ENCODE results near the gene VPS51.
"Not testable (repeated sequence)": the region's sequence is repeated elsewhere in the genome, so short reads cannot be mapped to it uniquely, and the experiment has no call there.

Gene VPS51

DNA sequence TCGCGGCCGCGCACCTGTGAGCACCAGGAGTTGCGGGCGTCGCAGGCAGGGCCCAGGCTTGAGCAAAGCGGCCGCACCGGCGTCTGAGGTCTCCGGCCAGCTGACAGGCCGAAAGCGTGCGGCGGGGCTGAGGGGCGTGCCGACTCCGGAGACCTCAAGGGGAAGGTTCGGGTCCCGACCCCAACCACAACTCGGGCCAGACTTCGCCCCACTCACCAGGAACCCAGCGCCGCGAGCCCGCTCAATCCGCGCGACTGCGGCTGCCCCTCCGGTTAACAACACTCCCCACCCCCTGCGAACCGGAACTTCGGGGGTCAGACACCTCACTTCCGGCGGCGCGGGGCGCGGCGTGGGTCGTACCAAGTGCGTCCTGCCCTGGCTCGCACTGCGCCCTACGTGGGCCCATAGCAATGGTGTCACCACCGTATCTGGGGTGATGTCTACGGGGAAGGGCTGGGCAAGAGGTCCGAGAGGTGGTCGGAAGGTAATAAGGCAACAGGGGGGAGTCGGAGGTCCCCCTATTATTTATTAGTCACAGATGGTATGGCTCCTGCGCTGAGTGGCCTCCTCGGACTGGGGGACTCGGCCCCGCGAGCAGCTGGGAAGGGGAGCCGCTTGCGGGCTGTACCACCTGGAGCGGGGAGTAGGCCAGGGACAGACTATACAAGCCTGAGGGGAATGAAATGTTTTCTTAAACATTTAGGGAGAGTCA, 38.4 kb downstream of the VPS51 start, which contains the start of gene SYVN1:
SYVN1 (minus strand) TSS at position 280 of the 712 bp plus-strand sequence. CDS start 918 bp downstream, outside the sequence.
- peak; percentile 81 to 89 (median 82) for DNase-seq (ENCODE audit: low read depth in 3 of 3)

GRCh38 chr11:65134952-65135632, 39.1 kb downstream of the VPS51 start:
- DNase-seq (ENCODE audit: low read depth in 3 of 3): peak; percentile 66 to 76 (median 71)

GRCh38 chr11:65135633-65136145, 39.7 kb downstream of the VPS51 start:
- DNase-seq (ENCODE audit: low read depth in 3 of 3): no peak

DNA sequence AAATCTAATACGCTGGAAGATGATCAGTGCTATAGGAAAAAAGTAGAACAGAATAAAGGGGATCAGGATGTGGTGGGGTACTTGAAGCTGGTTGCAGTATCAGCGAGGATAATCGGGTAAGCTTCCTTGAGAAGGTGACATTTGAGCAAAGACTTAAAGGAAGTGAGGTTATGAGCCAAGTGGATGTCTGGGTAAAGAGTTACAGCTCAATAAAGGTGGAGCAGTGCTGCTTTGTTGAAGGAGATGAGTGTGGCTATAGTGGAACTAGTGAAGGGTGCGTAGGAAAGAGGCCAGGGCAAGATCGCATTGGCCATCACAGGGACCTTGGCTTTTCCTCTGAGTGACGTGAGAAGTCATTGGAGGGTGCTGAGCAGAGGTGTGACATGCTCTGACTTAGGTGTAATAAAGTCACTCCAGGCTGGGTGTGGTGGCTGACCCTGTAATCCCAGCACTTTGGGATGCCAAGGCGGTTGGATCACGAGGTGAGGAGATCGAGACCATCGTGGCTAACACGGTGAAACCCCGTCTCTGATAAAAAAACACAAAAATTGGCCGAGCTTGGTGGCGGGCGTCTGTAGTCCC, 40.6 kb downstream of the VPS51 start:
- no peak for DNase-seq (ENCODE audit: low read depth in 3 of 3)

DNA sequence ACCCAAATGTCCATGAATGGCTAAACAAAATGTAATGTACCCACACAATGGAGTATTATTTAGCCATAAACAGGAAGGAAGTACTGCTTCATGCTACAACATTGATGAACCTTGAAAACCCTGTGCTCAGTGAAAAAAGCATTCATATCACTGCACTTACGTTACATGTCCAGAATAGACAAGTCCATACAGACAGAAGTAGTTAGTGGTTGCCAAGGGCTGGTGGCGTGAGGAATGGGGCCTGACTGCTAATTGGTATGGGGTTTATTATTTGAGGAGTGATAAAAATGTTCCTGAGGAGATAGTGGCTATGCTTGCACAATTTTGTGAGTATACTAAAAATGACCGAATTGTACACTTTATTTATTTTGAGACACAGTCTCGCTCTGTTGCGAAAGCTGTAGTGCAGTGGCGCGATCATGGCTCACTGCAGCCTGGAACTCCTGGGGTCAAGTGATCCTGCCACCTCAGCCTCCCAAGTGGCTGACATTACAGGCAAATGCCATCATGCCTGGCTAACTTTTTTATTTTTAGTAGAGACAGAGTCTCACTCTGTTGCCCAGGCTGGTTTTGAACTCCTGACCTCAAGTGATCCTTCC, 46.0 kb downstream of the VPS51 start:
- DNase-seq (ENCODE audit: low read depth in 3 of 3): no peak

DNA sequence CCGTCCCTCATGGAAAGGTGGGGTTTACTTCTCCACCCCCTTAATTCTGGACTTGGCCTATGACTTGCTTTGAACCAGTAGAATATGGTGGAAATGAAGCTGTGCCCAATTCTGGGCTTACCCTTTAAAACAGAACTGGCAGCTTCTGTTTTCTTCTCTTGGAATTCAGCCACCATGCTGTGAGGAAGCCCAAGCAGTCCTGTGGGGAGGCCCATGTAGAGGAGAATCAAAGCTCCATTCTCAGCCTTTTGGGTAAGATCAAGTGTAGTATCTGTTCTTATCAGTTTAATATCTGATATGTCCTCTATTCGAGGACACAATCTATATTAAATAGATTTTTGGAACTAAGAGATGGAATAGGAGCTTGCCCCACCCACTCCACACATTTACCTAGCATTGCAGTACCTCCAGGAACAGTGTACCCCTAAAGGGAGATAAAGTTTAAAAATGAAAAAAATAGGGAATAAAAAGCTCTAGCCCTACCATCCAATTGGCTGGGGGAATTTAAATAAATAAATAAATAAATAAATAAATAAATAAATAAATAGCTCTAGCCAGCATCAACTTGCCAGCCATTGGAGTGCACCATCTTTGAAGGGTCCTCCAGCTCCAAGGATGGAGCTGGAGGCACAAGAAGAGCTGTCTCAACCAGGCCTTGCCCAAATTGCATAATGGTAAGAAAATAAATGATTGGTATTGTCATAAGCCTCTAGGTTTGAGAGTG, 51.5 kb downstream of the VPS51 start:
- no peak for DNase-seq (ENCODE audit: low read depth in 3 of 3)

DNA sequence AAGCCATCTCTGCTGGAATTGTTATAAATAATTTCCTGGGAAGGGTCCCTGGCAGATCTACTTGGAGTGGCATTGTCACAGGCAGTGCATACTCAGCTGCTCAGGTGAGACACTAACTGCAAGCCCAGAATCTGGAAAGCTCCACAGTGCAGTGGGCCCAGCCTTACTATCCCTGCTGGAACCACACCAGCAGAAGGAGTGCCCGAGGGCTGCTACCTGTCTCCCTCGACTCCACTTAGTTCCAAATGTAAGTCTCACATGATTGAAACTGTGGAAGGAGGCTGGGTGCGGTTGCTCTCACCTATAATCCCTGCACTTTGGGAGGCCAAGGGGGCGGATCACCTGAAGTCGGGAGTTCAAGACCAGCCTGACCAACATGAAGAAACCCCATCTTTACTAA, 52.6 kb downstream of the VPS51 start:
- DNase-seq (ENCODE audit: low read depth in 3 of 3): no peak

- DNase-seq (ENCODE audit: low read depth in 3 of 3): not testable (repeated sequence)
Measured at GRCh38 chr11:65150131-65150508, 54.1 kb downstream of the VPS51 start.

DNA sequence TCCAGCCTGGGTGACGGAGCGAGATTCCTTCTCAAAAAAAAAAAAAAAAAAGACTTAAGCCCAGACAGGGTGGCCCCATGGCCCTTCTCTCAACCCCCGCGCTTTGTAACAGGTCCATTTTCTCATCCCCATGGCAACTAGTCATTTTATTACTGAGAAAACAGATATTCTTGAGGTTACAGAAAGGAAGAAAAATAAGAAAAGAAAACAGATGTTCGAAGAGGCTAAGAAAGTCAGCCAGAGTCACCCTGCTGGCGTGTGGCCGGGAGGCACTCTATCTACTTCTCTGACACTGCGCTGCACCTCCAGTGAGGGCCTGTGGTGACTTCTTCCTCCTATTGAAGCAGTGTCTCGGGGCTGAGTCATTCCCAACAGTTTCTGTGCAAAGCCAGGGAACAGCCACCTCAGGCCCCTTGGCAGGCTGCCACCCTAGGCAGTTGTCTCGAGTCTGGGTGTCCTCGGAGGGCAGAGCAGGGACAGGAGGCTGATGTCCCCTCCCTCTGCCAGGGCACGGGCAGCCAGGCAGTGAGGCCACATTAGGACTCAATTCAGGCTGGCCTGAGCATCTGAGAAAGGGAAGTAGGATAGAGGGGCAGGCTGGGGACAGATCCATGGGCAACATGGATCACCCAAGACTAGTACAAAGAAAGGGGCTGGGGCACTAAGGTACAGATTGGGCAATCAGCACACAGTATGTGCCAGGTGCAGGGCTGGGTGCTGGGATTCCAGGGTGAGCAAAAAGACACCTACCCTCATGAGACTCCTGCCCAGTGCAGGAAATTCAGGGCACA, 54.7 kb downstream of the VPS51 start:
- peak in 1 of 3 donors; percentile 49 for DNase-seq (ENCODE audit: low read depth in 3 of 3)

- no peak for DNase-seq (ENCODE audit: low read depth in 3 of 3)
Measured at GRCh38 chr11:65151331-65151899, 55.4 kb downstream of the VPS51 start.

- DNase-seq (ENCODE audit: low read depth in 3 of 3): no peak
Measured at GRCh38 chr11:65152122-65152521, 56.1 kb downstream of the VPS51 start.

- DNase-seq (ENCODE audit: low read depth in 3 of 3): no peak
Measured at GRCh38 chr11:65156256-65156655, 60.2 kb downstream of the VPS51 start.

- no peak for DNase-seq (ENCODE audit: low read depth in 3 of 3)
Measured at GRCh38 chr11:65156926-65157325, 60.9 kb downstream of the VPS51 start.

DNA sequence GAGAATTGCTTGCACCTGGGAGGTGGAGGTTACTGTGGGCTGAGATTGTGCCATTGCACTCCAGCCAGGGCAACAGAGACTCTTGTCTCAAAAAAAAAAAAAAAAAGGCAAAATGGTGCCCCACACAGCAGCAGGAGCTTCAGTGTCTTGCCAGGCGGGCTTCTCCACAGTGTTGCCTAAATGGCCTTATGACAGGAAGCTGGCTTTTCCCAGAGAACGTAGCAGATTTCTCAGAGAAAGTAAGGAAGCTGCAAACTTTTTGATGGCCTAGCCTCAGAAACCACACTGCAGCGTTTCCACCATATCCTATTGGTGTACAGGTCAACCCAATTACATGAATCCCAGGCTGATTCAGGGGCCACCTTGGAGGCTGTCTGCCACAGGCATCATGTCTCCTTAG, 61.3 kb downstream of the VPS51 start:
- no peak for DNase-seq (ENCODE audit: low read depth in 3 of 3)

- no peak for DNase-seq (ENCODE audit: low read depth in 3 of 3)
Measured at GRCh38 chr11:65159012-65159411, 63.0 kb downstream of the VPS51 start.

DNA sequence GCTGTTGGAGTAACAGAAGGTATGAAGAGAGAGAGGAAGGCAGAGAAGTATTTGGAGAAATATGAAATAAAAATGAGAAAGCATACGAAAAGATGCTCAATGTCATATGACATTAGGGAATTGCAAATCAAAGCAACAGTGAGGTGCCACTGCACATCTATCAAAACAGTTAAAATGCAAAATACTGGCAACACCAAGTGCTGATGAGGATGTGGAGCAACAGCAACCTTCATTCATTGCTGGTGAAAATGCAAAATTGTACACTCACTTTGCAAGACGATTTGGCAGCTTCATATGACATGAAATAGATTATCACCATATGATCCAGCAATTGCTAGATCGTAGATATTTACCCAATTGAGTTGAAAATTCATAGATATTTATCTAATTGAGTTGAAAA, 64.6 kb downstream of the VPS51 start:
- no peak for DNase-seq (ENCODE audit: low read depth in 3 of 3)
